ENCODE results near the gene NCLN. TPM values are rescaled to one million over a fixed set of nuclear protein-coding genes. Genes with fewer than 3 reads are reported as not detected.

Gene NCLN
- total RNA-seq, 2 donors from 2014 or later = 48.6 to 68.5 TPM

DNA sequence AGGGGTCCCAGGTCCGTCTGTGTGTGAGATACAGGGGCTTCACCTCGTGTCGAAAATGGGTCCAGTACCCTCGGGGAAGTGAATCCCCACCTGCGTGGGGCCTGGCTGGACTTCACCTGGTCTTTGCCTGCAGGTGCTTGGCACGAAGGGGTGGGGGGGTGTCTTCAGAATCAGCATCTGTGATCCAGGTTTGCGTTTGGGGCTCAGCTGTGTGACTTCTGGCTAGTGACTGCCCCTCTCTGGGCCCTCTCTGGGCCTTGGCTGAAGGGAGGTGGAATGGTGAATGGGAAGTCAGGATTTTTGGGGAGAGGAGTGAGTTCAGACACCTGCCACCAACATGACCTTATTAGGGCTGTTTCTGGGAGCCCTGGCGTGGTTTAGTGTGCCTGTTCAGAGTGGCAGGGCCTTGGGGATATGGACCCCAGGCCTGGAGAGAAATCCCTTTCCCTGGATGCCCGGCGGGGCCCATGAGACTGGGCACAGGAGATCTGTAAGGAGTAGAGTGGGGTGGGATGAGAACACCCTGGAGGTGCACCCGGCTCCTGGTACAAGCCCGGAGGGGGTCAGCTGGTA, 41.4 kb downstream of the NCLN start:
- no peak for DNase-seq (ENCODE audit: low spot score)
- no peaks in the 10 kb centered on the region for H3K9me3 ChIP-seq
- 71% methylated on average over 12 of the region's 12 CpGs for WGBS
- no peaks in the 10 kb centered on the region for H3K36me3 ChIP-seq
- TF ChIP-seq POLR2AphosphoS5 (IDR thresholded peaks at IDR 0.05) = no peak
- TF ChIP-seq POLR2A (IDR thresholded peaks at IDR 0.05) = no peak
- TF ChIP-seq, protein P1, sequence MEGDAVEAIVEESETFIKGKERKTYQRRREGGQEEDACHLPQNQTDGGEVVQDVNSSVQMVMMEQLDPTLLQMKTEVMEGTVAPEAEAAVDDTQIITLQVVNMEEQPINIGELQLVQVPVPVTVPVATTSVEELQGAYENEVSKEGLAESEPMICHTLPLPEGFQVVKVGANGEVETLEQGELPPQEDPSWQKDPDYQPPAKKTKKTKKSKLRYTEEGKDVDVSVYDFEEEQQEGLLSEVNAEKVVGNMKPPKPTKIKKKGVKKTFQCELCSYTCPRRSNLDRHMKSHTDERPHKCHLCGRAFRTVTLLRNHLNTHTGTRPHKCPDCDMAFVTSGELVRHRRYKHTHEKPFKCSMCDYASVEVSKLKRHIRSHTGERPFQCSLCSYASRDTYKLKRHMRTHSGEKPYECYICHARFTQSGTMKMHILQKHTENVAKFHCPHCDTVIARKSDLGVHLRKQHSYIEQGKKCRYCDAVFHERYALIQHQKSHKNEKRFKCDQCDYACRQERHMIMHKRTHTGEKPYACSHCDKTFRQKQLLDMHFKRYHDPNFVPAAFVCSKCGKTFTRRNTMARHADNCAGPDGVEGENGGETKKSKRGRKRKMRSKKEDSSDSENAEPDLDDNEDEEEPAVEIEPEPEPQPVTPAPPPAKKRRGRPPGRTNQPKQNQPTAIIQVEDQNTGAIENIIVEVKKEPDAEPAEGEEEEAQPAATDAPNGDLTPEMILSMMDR (IDR thresholded peaks at IDR 0.05) = no peak
- intact Hi-C loops (cut with DNase I) = no loop called here
- no peak overlapping the region for H3K27ac ChIP-seq
- peaks cover 4% of the 10 kb centered on the region for H3K27me3 ChIP-seq (replicated peaks; ENCODE audit: insufficient read depth)
- no peak overlapping the region for H3K4me3 ChIP-seq
- H3K4me1 ChIP-seq (replicated peaks) = no peaks in the 10 kb centered on the region

- WGBS = 50% methylated on average over 9 of the region's 9 CpGs
- no peaks in the 10 kb centered on the region for H3K9me3 ChIP-seq
- H3K27me3 ChIP-seq (replicated peaks; ENCODE audit: insufficient read depth) = peaks cover 4% of the 10 kb centered on the region
- H3K4me1 ChIP-seq (replicated peaks) = no peaks in the 10 kb centered on the region
- H3K36me3 ChIP-seq = no peaks in the 10 kb centered on the region
- H3K27ac ChIP-seq = no peak overlapping the region
- H3K4me3 ChIP-seq = no peak overlapping the region
- intact Hi-C loops (cut with DNase I) = no loop called here
- DNase-seq (ENCODE audit: low spot score) = no peak
- TF ChIP-seq POLR2A (IDR thresholded peaks at IDR 0.05) (no peak), POLR2AphosphoS5 (IDR thresholded peaks at IDR 0.05) (no peak)
- TF ChIP-seq, protein P1 (IDR thresholded peaks at IDR 0.05) = no peak
Observed at GRCh38 chr19:3229346-3229743, 43.6 kb downstream of the NCLN start.

GRCh38 chr19:3229888-3230496, 44.3 kb downstream of the NCLN start:
- H3K4me3 ChIP-seq = no peak overlapping the region
- WGBS = 90% methylated on average over 4 of the region's 4 CpGs
- intact Hi-C loops (cut with DNase I) = no loop called here
- TF ChIP-seq POLR2A (IDR thresholded peaks at IDR 0.05) (no peak), POLR2AphosphoS5 (IDR thresholded peaks at IDR 0.05) (no peak)
- TF ChIP-seq, protein P1 (IDR thresholded peaks at IDR 0.05) = no peak
- H3K27ac ChIP-seq = no peak overlapping the region
- no peaks in the 10 kb centered on the region for H3K4me1 ChIP-seq (replicated peaks)
- H3K9me3 ChIP-seq = no peaks in the 10 kb centered on the region
- DNase-seq (ENCODE audit: low spot score) = no peak
- H3K27me3 ChIP-seq (replicated peaks; ENCODE audit: insufficient read depth) = peaks cover 4% of the 10 kb centered on the region
- no peaks in the 10 kb centered on the region for H3K36me3 ChIP-seq

GRCh38 chr19:3231288-3231687, 45.6 kb downstream of the NCLN start:
- TF ChIP-seq POLR2AphosphoS5 (IDR thresholded peaks at IDR 0.05) (no peak), POLR2A (IDR thresholded peaks at IDR 0.05) (no peak)
- TF ChIP-seq, protein P1 (IDR thresholded peaks at IDR 0.05) = no peak
- no peaks in the 10 kb centered on the region for H3K4me1 ChIP-seq (replicated peaks)
- H3K4me3 ChIP-seq = no peak overlapping the region
- H3K27me3 ChIP-seq (replicated peaks; ENCODE audit: insufficient read depth) = no peaks in the 10 kb centered on the region
- no peaks in the 10 kb centered on the region for H3K36me3 ChIP-seq
- WGBS = 94% methylated on average over 1 of the region's 1 CpG
- no peak overlapping the region for H3K27ac ChIP-seq
- DNase-seq (ENCODE audit: low spot score) = no peak
- H3K9me3 ChIP-seq = no peaks in the 10 kb centered on the region
- intact Hi-C loops (cut with DNase I) = no loop called here

DNA sequence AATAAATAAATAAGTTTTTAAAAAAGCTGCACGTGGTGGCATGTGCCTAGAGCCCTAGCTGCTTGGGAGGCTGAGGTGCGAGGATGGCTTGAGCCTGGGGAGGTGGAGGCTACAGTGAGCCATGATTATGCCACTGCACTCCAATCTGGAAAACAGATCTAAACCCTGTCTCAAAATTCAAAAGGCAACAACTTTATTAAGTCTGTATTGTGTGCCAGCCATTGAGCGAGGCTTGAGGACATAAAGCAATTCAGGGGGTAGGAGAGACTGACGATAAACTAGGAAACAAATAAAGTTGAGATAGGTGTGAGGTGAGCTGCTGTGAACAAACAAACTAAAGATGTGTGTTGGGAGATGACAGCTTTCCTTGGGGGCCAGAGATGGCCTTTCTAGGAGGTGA, 47.4 kb downstream of the NCLN start:
- Histone ChIP-seq H3K4me3 (no peak overlapping the region), H3K27me3 (replicated peaks; ENCODE audit: insufficient read depth) (no peaks in the 10 kb centered on the region), H3K4me1 (replicated peaks) (no peaks in the 10 kb centered on the region), H3K27ac (no peak overlapping the region), H3K9me3 (no peaks in the 10 kb centered on the region), H3K36me3 (no peaks in the 10 kb centered on the region)
- 70% methylated on average over 4 of the region's 4 CpGs for WGBS
- TF ChIP-seq POLR2AphosphoS5 (IDR thresholded peaks at IDR 0.05) = no peak
- no peak for TF ChIP-seq POLR2A (IDR thresholded peaks at IDR 0.05)
- TF ChIP-seq, protein P1 (IDR thresholded peaks at IDR 0.05) = no peak
- DNase-seq (ENCODE audit: low spot score) = no peak
- intact Hi-C loops (cut with DNase I) = no loop called here

Data from prostate gland (tissue), 2 donors.